SH-SY5Y (cell line): ENCODE data around the gene GRID2.

Experiments
- GATA2 ChIP-seq: IDR thresholded peaks from 2 replicates; pipeline ENCODE4 v1.6.1; 2011; ENCODE audit warnings: mild to moderate bottlenecking, low read depth, low read length
- GATA3 ChIP-seq: IDR thresholded peaks from 2 replicates; pipeline ENCODE4 v1.6.1; 2011; ENCODE audit warnings: low read depth, mild to moderate bottlenecking, low read length, moderate library complexity

- TF ChIP-seq GATA3 (no peak), GATA2 (no peak)
Measured at GRCh38 chr4:93168053-93168452, 864.3 kb downstream of the GRID2 start.
